Measurements from ENCODE around the gene FCHO1.

GRCh38 chr19:17824339-17824738 is 73.1 kb downstream of the FCHO1 start:
- no peak for TF ChIP-seq CTCF (conservative IDR thresholded peaks at IDR 0.05 in 1 of 2, IDR thresholded peaks at IDR 0.05 in 1 of 2; ENCODE audit: extremely low read depth in 1 of 2, insufficient read depth in 1 of 2, low read depth in 1 of 2, low read length in 2 of 2)
- TF ChIP-seq EZH2 (IDR thresholded peaks at IDR 0.05; ENCODE audit: borderline replicate concordance, low read length) = no peak
